K562 (cell line): ENCODE data around the gene ALDH7A1. TPM values are rescaled to one million over a fixed set of nuclear protein-coding genes. Genes with fewer than 3 reads are reported as not detected.
A peak's percentile ranks its signal among the peaks of the same experiment; 100 is the strongest.

ENCODE experiments used
- ATAC-seq: fragments of 200-7000 bp; cut with Tn5 transposase; 3 replicates; pipeline ENCODE4 v1.9.1; 2020; ENCODE audit warnings: moderate library complexity
- BruUV-seq: library from RNA; stranded (reverse); fragments of 400-500 nt; replicated peaks from 2 replicates; lab custom pipeline; 2021; lab: Mats Ljungman, UMichigan
- CTCF ChIA-PET: fragments of 300-600 bp; formaldehyde crosslinking; extraction: SDS; loops from one replicate; lab custom pipeline; 2021; ENCODE audit warnings: low intra/inter-chr PET ratio; lab: Yijun Ruan, JAX
- POLR2A ChIA-PET: fragments of 300-600, 350-650 bp; sonication (Branson Sonifier 250); formaldehyde crosslinking; extraction: SDS; loops from one replicate; lab custom pipeline; 2021; ENCODE audit warnings: antibody characterized with exemption, inconsistent platforms; lab: Yijun Ruan, JAX
- DNase-seq, 4 experiments: peaks; one replicate each; pipeline versions ENCODE4 v3.0.0 to v3.0.0-alpha.2; 2011 to 2018; ENCODE audit warnings: low spot score in 3 of 4, mixed read lengths in 3 of 4; ENCODE audit errors: extremely low read depth in 1 of 4
- FAIRE-seq: peaks from 2 replicates; lab custom pipeline; 2011; peaks lifted over from hg19 to GRCh38; lab: Jason Lieb, UNC
- H2AFZ ChIP-seq: 2 replicates; pipeline ENCODE4 v1.6.0; 2011; ENCODE audit warnings: low read depth, low read length, control low read depth, inconsistent platforms
- H3K27ac ChIP-seq: fragments of 200-600 bp; 3 replicates; pipeline ENCODE4 v1.8.0; 2011; ENCODE audit warnings: low read depth, mild to moderate bottlenecking, control low read depth, inconsistent platforms, low read length, moderate library complexity, mixed read lengths; ENCODE audit errors: extremely low read depth
- H3K27me3 ChIP-seq, 2 experiments: fragments of 300-600 bp in 1 of 2; 2 replicates in 1 of 2; 3 replicates in 1 of 2; pipeline versions ENCODE4 v1.6.0 to v1.8.0; 2011; ENCODE audit warnings: inconsistent platforms in 2 of 2, low read length in 2 of 2, mild to moderate bottlenecking in 1 of 2, mixed read lengths in 1 of 2, moderate library complexity in 1 of 2; ENCODE audit not compliant: control insufficient read depth in 2 of 2, insufficient read depth in 2 of 2
- H3K36me3 ChIP-seq: fragments of 300-600 bp; 3 replicates; pipeline ENCODE4 v1.8.0; 2011; ENCODE audit warnings: mild to moderate bottlenecking, low read length, inconsistent platforms; ENCODE audit not compliant: control insufficient read depth, insufficient read depth
- H3K4me1 ChIP-seq, 2 experiments: fragments of 200-600 bp in 1 of 2; replicated peaks in 1 of 2; 2 replicates in 1 of 2; 3 replicates in 1 of 2; pipeline versions ENCODE4 v1.5.1 to v1.8.0; 2011; ENCODE audit warnings: inconsistent platforms in 2 of 2, low read length in 2 of 2, mild to moderate bottlenecking in 1 of 2, mixed read lengths in 1 of 2, moderate library complexity in 1 of 2; ENCODE audit not compliant: control insufficient read depth in 2 of 2, insufficient read depth in 2 of 2
- H3K4me2 ChIP-seq: 2 replicates; pipeline ENCODE4 v1.6.1; 2011; ENCODE audit warnings: low read length, control low read depth, inconsistent platforms, mixed read lengths; ENCODE audit not compliant: insufficient read depth
- H3K4me3 ChIP-seq: fragments of 200-600 bp; sonication (generic), shearing (Covaris generic); 2 replicates; pipeline ENCODE4 v1.5.1; 2016; ENCODE audit warnings: control low read depth, inconsistent platforms
- H3K79me2 ChIP-seq: fragments of 200-600 bp; 3 replicates; pipeline ENCODE4 v1.8.0; 2011; ENCODE audit warnings: low read length, inconsistent platforms; ENCODE audit not compliant: control insufficient read depth, insufficient read depth
- H3K9ac ChIP-seq, 2 experiments: 2 replicates each; pipeline versions ENCODE4 v1.6.0 to v1.6.1; 2011; ENCODE audit warnings: low read depth in 2 of 2, low read length in 2 of 2, control low read depth in 1 of 2, inconsistent platforms in 1 of 2, mild to moderate bottlenecking in 1 of 2, mixed read lengths in 1 of 2; ENCODE audit not compliant: insufficient read depth in 1 of 2
- H3K9me1 ChIP-seq: one replicate; pipeline ENCODE4 v1.6.0; 2011; ENCODE audit warnings: inconsistent platforms, mild to moderate bottlenecking, low read length, moderate library complexity; ENCODE audit not compliant: control insufficient read depth, insufficient read depth
- H3K9me3 ChIP-seq: replicated peaks from 2 replicates; pipeline ENCODE4 v1.5.1; 2011; ENCODE audit warnings: low read depth, low read length, inconsistent platforms; ENCODE audit not compliant: control insufficient read depth, insufficient read depth
- H4K20me1 ChIP-seq: replicated peaks from 2 replicates; pipeline ENCODE4 v1.6.1; 2011; ENCODE audit warnings: low read length, inconsistent platforms, mixed read lengths; ENCODE audit not compliant: control insufficient read depth, insufficient read depth
- ARHGAP35 ChIP-seq: fragments of 450-650 bp; IDR thresholded peaks from 2 replicates; pipeline ENCODE4 v1.6.1; 2018; ENCODE audit not compliant: partially characterized antibody
- BRF1 ChIP-seq: IDR thresholded peaks from 3 replicates; pipeline ENCODE4 v1.6.1; 2011; ENCODE audit warnings: borderline replicate concordance, mild to moderate bottlenecking; ENCODE audit not compliant: insufficient read length; ENCODE audit errors: extremely low read depth
- ELF2 ChIP-seq: fragments of 250-450 bp; sonication (Bioruptor Pico); IDR thresholded peaks from 2 replicates; pipeline ENCODE4 v1.5.0; 2021; ENCODE audit warnings: mild to moderate bottlenecking
- GATA2 ChIP-seq: sonication (generic); formaldehyde crosslinking; IDR thresholded peaks from 2 replicates; pipeline ENCODE4 v1.4.0; 2020; ENCODE audit warnings: mild to moderate bottlenecking, missing genetic modification reagents
- KDM5B ChIP-seq: fragments of 200-600 bp; sonication (generic); IDR thresholded peaks from 2 replicates; pipeline ENCODE4 v1.6.1; 2012; ENCODE audit warnings: low read depth, mild to moderate bottlenecking, moderate library complexity, low read length, control low read depth, inconsistent platforms; ENCODE audit not compliant: insufficient replicate concordance
- RBM39 ChIP-seq: fragments of 200-400 bp; formaldehyde crosslinking; optimal IDR thresholded peaks from 2 replicates; pipeline ENCODE3; 2018; ENCODE audit warnings: low read depth, low read length
- RFX7 ChIP-seq: fragments of 250-450 bp; sonication (Bioruptor Pico); IDR thresholded peaks from 2 replicates; pipeline ENCODE4 v1.5.1; 2021; ENCODE audit warnings: mild to moderate bottlenecking
- RNF2 ChIP-seq: sonication (generic); IDR thresholded peaks from 2 replicates; pipeline ENCODE4 v1.6.1; 2016
- ZBTB43 ChIP-seq: sonication (generic); formaldehyde crosslinking; IDR thresholded peaks from 2 replicates; pipeline ENCODE4 v1.8.0; 2023; ENCODE audit warnings: mild to moderate bottlenecking, missing genetic modification reagents
- ZKSCAN1 ChIP-seq: fragments of 150-350 bp; IDR thresholded peaks from 2 replicates; pipeline ENCODE4 v1.6.1; 2016; ENCODE audit warnings: low read depth, low read length
- ZNF184 ChIP-seq: sonication (generic); formaldehyde crosslinking; IDR thresholded peaks from 2 replicates; pipeline ENCODE4 v1.5.0; 2020; ENCODE audit warnings: missing genetic modification reagents
- ZNF232 ChIP-seq: sonication (generic); formaldehyde crosslinking; IDR thresholded peaks from 2 replicates; pipeline ENCODE4 v1.8.0; 2022; ENCODE audit warnings: mild to moderate bottlenecking, missing genetic modification reagents
- WGBS: fragments of 100-300 bp; shearing (Covaris generic); methylation state at CpG from one replicate; pipeline ENCODE4 v1.1.6; 2016; ENCODE audit warnings: low coverage, mixed read lengths; ENCODE audit not compliant: insufficient coverage; ENCODE audit errors: missing lambda C conversion rate; 5-methylcytosine and 5-hydroxymethylcytosine counted together
- in situ Hi-C: fragments of 300-500 bp; cut with MboI; formaldehyde crosslinking; loops from 4 replicates; pipeline ENCODE4 v1.15.0; 2018; ENCODE audit warnings: inconsistent platforms, mixed read lengths
- intact Hi-C: fragments of 100-400 bp; cut with micrococcal nuclease; formaldehyde crosslinking; loops from 2 replicates; pipeline ENCODE4 v1.14.2; 2022
- polyA plus RNA-seq, 8 experiments: library from polyadenylated mRNA; depleted of rRNA in 4 of 8; stranded (reverse) in 5 of 8; unstranded in 3 of 8; fragments of >200 nt; fragmentation: Nextera tagmentation in 2 of 8; fragmentation: Illumina TruSeq in 1 of 8; extraction: Ambion mirVana in 2 of 8; extraction: Trizol in 1 of 8; gene quantifications; 2 replicates each; pipeline versions ENCODE4 v1.2.1 to v1.2.3, GENCODE V29; 2011 to 2014; ENCODE audit warnings: inconsistent platforms in 1 of 8, missing spikeins in 1 of 8
- total RNA-seq, 7 experiments: library from RNA; depleted of rRNA in 6 of 7; stranded (reverse); fragments of >200 nt in 6 of 7; fragmentation: Illumina TruSeq in 2 of 7; extraction: Trizol in 2 of 7; gene quantifications; 2 replicates each; pipeline versions ENCODE4 v1.2.1 to v1.2.3, GENCODE V29; 2011 to 2021; ENCODE audit warnings: low replicate concordance in 1 of 7
- TF ChIP-seq, protein P1 (sequence below), 2 experiments: fragments of 450-650 bp; IDR thresholded peaks; 2 replicates each; pipeline ENCODE4 v1.6.1; 2016

ALDH7A1 gene
- total and polyA plus RNA-seq, 9 of the 15 experiments (the other 6 are each of a cell fraction or from before 2014, with no cell fraction given), result 0.04 to 0.49 TPM; not detected in 7

DNA sequence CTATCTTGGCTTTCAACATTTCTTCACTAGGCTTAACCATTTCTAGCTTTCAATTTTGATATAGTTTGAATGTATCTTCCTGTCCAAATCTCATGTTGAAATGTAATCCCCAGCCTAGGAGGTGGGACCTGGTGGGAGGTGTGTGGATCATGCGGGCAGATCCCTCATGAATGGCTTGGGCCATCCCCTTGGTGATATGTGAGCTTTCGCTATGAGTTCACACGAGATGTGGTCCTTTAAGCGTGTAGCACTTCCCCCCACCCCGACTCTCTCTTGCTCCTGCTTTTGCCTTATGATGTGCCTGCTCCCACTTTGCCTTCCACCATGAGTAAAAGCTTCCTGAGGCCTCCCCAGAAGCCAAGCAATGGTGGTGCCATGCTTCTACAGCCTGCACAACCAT is 46.4 kb upstream of the ALDH7A1 start:
- H2AFZ ChIP-seq, result peak overlapping the region; percentile 55
- peak; percentile 67 for ATAC-seq
- DNase-seq, result no peak
- H3K36me3 ChIP-seq, result no peaks in the 10 kb centered on the region
- H3K27me3 ChIP-seq, result no peaks in the 10 kb centered on the region; a peak in 1 of 5 replicates
- H3K9ac ChIP-seq, result no peak overlapping the region
- no peaks in the 10 kb centered on the region; a peak in 1 of 5 replicates for H3K4me1 ChIP-seq
- H3K9me3 ChIP-seq, result 0 out of 2 replicates have a peak, but pooled peaks cover 2% of the 10 kb centered on the region
- H3K9me1 ChIP-seq, result no peaks in the 10 kb centered on the region
- TF ChIP-seq ZNF232 (CRISPR knock-in tag), result no peak
- TF ChIP-seq KDM5B, result no peak
- TF ChIP-seq, protein P1, sequence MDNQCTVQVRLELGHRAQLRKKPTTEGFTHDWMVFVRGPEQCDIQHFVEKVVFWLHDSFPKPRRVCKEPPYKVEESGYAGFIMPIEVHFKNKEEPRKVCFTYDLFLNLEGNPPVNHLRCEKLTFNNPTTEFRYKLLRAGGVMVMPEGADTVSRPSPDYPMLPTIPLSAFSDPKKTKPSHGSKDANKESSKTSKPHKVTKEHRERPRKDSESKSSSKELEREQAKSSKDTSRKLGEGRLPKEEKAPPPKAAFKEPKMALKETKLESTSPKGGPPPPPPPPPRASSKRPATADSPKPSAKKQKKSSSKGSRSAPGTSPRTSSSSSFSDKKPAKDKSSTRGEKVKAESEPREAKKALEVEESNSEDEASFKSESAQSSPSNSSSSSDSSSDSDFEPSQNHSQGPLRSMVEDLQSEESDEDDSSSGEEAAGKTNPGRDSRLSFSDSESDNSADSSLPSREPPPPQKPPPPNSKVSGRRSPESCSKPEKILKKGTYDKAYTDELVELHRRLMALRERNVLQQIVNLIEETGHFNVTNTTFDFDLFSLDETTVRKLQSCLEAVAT (IDR thresholded peaks at IDR 0.05), result no peak
- TF ChIP-seq ZBTB43 (CRISPR knock-in tag), result no peak
- TF ChIP-seq BRF1, result no peak
- TF ChIP-seq ZNF184 (CRISPR knock-in tag), result no peak
- TF ChIP-seq ELF2, result no peak
- TF ChIP-seq RBM39, result no peak
- no peak for TF ChIP-seq ARHGAP35
- no peak for TF ChIP-seq RFX7 (CRISPR knock-in tag)
- no peak for TF ChIP-seq RNF2
- TF ChIP-seq ZKSCAN1, result no peak
- no peak for TF ChIP-seq GATA2 (CRISPR knock-in tag)
- H3K79me2 ChIP-seq, result no peaks in the 10 kb centered on the region
- ChIA-PET CTCF (no interaction called here), POLR2A (interaction anchor here (0.7 to 1.6 kb wide), 3 partner anchors 9 to 156 kb away, joined by 3 to 4 read pairs (median 4); no protein-coding TSS in a partner anchor)
- in situ Hi-C loops (loop anchor here (10.0 to 25.0 kb wide), 2 partner anchors 297 to 671 kb away; no protein-coding TSS in a partner anchor), intact Hi-C loops (no loop called here)
- no peaks in the 10 kb centered on the region for H4K20me1 ChIP-seq
- H3K27ac ChIP-seq, result no peak overlapping the region
- 33% methylated on average over 5 of the region's 5 CpGs for WGBS
- H3K4me3 ChIP-seq, result no peak overlapping the region
- FAIRE-seq, result peak; percentile 19
- no peak overlapping the region for H3K4me2 ChIP-seq
- no TSS peak for BruUV-seq
